NCI-H82 (cell line): ENCODE measurements around the gene ERP27.

Source experiments
- DNase-seq: peaks from one replicate; lab custom pipeline; 2025; lab: John Stamatoyannopoulos, UW

The ERP27 gene

DNA sequence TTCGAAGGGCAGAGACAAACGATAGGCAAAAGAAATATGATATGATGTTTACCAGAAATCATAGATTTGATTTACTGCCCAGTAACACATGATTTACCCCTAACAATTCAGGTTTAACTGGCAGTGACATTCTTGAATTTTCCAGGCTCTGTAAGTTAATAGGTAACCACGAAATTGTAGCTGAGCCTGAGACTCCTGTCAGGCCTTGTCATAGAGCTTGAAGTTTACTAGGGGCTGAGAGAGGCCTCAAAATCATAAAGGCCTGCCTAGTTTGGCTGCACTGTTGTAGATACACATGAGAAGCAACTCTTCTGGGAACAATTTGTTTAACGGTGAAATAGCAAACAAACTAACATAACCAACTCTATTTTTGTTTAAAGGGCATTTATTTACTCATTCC, 3.3 kb downstream of the ERP27 start:
- no peak for DNase-seq

GRCh38 chr12:14934511-14934910, 3.8 kb downstream of the ERP27 start:
- DNase-seq: no peak

DNA sequence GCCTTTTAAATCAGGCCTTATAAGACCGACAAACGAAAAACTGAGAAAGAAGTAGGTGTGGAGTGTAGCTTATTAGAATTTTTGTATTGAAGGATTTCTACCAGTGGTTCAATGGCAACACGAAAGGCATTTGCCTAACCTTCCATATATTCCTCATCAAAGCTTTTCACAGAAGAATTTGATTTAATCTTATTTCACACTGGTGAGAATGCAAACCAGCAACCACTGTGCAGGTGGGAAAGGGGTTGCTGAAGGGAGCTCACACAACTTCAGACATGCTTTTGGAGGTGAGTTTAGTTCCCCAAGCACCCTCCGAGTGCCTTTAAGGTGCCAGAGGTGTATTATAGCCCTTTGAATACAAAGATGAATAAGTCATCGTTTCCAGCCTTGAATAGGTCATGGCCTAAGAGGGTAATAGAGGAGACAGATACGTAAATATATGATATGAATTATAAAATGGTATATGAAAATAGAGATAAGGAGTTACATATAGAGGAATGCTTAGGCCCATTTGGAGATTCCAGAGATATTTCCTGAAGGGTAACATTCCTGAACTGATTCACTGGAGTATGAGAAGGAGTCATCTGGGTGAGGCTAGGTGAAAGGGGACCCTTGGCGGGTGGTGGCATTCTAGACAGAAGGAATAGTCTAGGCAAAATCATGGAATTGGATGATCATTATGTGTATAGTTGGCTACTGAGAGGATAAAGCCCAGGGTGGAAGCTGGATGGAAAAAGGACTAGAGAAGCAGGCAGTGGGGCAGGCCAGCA, 6.4 kb downstream of the ERP27 start:
- no peak for DNase-seq

DNA sequence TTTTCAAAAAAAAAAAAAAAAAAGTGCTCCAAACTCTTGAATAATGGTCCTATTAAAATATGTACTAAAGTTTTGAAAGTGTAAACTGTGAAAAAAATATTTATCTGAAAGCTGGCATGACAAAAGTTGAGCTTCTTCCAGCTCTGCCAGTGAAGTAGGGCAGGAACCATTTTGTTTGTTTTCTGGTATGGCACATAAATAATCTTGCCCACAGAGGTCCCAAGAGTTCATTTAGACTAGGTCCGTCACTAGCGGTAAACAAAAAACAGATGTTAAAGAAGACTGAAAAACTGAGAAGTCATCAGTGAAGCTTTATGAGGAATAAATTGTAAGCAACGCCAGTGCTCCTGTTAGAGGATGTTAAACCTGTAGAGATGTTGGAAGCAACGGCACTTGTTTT, 7.0 kb downstream of the ERP27 start:
- no peak for DNase-seq

DNA sequence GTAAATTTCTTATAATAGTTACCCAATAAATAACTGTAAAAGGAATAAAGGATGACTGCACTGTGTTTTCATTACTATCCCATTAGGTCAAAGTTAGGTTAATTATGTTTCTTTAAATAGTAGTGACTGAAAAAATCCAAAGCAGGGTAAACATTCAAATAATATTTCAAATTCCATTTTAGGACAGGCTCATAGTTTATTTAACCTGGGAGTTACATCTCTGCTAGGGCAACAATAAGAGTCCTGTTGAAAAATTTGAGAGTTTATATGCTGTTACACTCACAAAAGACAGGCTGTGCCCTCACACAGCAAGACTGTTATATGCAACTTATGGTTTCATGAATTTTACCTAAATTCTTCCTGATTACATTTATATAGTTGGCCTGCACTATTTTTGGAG, 8.0 kb downstream of the ERP27 start:
- DNase-seq: no peak

DNA sequence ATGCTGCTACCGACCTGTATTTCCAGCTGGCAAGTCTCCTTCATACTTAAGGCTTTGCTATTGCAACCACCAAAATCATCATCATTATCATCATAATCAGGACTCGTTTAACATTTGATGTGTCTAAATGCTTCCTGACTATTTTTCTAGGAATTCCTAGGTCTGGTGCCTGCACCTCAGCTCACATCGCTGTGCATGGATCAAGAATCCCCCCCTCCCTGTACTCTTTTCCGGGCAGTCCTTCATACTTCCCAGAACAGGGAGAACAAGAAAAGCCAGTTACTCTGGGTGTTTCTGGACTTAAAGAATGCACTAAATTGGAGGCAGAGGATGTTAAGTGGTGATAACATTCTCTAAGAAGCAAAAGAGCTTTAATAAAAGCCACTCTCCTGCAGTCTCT, 9.4 kb downstream of the ERP27 start:
- no peak for DNase-seq

- no peak for DNase-seq
Measured at GRCh38 chr12:14927267-14927666, 11.1 kb downstream of the ERP27 start.

DNA sequence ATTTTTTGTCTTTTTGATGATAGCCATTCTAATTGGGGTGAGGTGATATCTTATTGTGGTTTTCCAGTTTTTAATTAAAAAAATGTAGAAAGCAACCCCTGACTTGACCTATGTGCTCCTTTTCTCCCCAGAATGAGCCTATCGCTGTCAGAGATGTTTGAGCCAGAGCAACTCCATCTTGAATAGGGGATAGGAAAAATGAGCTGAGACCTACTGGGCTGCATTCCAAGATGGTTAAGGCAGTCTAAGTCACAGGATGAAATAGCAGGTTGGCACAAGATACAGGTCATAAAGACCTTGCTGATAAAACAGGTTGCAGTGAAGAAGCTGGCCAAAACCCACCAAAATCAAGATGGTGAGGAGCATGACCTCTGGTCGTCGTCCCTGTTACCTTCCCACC, 13.8 kb downstream of the ERP27 start:
- DNase-seq: no peak

GRCh38 chr12:14923944-14924343, 14.4 kb downstream of the ERP27 start:
- DNase-seq: no peak

DNA sequence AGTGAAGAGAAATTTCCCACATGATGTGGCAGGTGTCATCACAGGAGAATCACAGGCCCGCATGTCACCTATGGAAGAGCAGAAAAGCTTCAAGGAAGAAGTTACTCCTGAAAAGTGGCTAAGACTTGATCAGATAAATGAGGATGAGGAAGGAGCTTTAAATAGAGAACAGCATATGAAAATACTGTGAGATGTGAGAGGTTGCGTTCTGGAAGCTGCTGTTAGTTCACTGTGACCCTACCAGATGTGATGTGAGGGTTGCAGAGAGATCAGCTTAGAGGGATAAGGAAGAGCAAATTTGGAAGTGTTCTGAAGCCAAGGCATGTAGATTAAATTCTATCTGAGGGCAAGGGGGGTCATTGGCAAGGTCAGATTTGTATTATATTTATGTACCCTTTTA, 17.1 kb downstream of the ERP27 start:
- DNase-seq: peak; percentile 12

GRCh38 chr12:14920475-14921126, 17.7 kb downstream of the ERP27 start:
- no peak for DNase-seq

DNA sequence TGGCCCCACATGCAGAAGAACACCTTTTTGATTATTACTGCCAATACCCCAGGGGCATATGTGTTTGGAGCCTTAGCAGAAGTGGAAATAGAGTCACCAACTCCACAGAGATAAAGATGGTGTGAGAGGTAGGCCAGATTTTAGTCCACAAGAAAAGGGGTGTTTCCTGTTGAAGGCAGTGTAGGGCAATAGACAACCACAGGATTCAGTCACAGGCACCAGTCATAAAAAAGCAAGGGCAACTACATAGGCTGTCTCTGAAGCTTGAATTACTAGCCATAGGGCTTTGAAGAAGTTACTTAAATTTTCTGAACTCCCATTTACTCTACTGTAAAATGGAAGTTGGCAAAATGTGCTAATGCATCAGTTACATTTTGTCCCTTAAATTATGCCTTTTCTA, 18.9 kb downstream of the ERP27 start:
- no peak for DNase-seq

DNA sequence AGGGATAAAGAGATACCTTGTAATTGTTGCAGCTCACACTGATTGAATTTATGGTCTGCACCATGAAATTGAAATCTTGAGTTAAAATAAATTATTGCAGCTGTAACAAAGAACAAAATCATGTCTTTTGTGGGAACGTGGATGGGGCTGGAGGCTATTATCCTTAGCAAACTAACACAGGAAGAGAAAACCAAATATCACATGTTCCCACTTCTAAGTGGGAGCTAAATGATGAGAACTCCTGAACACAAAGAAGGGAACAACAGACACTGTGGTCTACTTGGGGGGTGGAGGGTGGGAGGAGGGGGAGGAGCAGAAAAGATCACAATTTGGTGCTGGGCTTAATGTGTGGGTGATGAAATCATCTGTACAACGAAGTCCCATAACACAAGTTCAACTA, 22.6 kb downstream of the ERP27 start:
- no peak for DNase-seq

GRCh38 chr12:14913381-14913781, 25.0 kb downstream of the ERP27 start:
- no peak for DNase-seq

DNA sequence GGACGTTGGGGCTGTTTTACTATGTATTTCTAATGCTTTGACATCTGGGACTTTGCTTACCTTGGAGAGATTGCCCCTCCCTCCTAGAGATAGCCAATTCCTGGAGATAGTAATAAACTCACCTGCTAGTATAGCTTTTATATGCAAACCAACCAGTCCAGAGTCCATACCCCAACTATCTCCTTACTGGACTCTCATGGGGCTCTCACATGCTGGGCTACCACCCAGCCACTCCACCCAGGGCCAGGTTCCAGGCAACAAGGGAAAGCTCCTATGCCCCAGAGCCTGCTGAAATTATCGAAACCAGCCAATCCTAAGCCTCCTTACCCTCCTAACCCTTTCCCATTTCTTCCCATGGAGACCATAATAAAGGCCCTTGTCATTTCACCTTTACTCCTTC, 27.2 kb downstream of the ERP27 start:
- no peak for DNase-seq

- DNase-seq: no peak
Measured at GRCh38 chr12:14910090-14910915, 28.0 kb downstream of the ERP27 start.

- DNase-seq: no peak
Measured at GRCh38 chr12:14907953-14908352, 30.4 kb downstream of the ERP27 start.

- no peak for DNase-seq
Measured at GRCh38 chr12:14906114-14906513, 32.2 kb downstream of the ERP27 start.

- DNase-seq: no peak
Measured at GRCh38 chr12:14905269-14906004, 32.9 kb downstream of the ERP27 start.

- no peak for DNase-seq
Measured at GRCh38 chr12:14904854-14905253, 33.5 kb downstream of the ERP27 start.

GRCh38 chr12:14903386-14904098, 34.8 kb downstream of the ERP27 start:
- no peak for DNase-seq

GRCh38 chr12:14902465-14902864, 35.9 kb downstream of the ERP27 start:
- no peak for DNase-seq
